HG03469 (cell line): ENCODE measurements around the gene HECW1.

ENCODE experiments used
- ATAC-seq: cut with Tn5 transposase; IDR thresholded peaks from one replicate; pipeline ENCODE4 v1.9.1; 2021; ENCODE audit warnings: mild to moderate bottlenecking, moderate library complexity, moderate number of reproducible peaks; ENCODE audit not compliant: unreplicated experiment

HECW1 gene

DNA sequence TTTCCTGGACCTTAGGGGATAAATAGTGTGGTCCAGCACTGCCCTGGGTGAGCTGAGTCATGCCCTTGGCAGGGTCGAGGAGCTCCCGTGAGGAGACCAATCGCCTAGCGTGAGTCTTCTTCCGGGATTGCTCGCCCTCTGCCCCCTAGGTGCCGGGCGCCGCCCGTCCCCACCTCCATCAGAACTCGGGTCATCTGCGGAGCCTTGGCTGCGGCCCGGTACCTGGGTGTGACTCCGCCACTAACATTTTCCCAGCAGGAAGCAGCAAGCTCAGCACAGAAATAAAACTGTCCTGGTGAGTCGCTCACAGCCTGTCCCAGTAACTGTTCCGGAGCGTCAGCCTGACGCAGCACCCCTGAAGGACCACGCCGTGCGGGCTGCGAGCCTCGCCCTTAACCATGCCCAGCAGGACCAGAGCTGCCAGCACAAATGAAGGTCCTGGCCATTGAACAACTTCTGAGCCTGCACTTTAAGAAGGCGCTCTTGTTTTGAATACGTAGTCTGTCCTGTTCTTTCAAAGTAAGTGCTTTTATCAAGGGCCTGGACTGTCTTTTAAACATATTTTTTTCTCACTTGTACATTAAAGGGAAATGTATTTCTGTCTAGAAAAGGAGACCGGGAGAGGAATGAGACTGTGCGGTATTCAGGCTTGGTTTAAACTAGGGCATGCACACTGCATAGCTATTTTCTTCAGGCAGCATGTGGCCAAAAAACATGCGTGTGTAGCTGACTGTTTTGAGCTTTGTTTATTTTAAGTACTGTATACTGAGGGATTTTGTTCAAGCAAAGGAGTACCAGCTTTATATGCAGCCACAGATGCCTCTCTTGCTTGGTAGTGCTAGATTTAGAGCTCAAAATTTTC is 136.7 kb downstream of the HECW1 start:
- ATAC-seq: no peak

DNA sequence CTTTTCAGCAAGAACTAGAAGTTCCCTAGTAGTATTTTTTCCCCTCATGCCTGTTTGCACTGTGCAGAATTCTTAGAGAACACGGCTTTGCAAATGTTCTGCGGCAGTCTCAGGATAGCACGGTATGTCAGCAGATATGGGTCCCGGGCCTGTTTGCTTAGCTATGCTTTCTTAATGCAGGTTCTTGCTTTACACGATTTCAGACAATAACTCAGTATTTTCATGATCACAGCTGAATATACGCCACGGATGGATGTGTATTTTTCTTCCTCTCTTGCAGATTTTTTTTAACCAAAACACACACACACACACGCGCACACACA is 137.3 kb downstream of the HECW1 start:
- no peak for ATAC-seq

DNA sequence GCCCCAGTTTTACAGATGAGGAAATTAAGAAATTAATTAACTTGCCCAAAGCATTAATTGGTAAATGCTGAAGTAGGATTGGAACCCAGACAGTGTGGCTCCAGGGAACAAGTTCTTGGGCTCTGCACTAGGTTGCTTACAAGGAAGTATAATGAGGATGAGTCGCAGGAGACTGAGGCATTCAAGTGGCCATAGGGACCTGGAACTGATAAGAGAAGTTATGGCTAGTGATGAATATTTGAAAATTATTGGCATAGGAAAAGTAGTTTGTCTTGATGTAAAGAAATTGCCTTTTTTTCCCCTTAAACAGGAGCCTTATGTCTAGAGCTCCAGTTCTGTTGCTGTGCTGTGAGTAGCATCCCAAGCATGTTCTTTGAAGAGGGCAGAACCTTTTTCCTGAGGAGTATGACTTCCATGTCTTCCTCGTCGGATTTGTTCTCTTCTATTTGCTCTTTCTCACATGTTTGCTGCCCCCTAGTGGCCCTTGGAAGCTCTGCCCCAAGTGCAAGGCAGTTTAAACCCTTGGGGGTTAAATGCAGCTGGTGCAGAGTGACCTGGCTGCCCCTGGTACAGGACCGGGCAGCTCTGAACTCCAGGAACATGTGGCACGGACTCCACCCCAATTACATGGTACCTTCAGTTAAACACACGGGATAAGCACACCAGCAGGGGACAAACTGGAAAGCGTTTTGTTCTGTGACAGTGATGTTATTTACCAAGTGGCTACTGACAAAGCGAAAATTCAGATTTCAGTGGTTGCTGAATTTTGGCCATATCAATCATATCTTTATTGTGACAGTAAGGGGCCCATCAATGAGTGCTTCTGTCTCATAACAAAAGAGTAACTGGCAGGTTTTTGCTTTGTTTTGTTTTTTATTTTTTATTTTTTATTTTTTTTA is 148.8 kb downstream of the HECW1 start:
- peak; percentile 56 for ATAC-seq

DNA sequence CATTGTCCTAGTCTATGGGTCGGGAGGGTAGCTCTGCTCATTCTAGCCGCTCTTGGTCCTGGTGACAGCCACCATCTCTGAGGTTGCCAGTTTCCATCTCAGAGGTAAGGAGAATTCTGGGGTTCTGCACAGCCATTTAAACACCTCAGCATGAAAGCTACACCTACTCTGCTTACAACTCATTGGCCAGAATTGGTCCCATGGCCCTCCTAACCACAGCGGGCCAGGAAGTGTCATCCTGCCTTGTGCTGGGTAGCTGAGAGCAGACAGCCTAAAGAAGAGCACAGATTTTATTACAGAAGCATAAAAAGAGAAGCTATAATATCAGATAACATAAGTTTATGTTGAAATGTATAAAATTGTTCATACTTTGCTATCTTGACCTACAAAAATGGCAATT is 152.7 kb downstream of the HECW1 start:
- ATAC-seq: no peak

DNA sequence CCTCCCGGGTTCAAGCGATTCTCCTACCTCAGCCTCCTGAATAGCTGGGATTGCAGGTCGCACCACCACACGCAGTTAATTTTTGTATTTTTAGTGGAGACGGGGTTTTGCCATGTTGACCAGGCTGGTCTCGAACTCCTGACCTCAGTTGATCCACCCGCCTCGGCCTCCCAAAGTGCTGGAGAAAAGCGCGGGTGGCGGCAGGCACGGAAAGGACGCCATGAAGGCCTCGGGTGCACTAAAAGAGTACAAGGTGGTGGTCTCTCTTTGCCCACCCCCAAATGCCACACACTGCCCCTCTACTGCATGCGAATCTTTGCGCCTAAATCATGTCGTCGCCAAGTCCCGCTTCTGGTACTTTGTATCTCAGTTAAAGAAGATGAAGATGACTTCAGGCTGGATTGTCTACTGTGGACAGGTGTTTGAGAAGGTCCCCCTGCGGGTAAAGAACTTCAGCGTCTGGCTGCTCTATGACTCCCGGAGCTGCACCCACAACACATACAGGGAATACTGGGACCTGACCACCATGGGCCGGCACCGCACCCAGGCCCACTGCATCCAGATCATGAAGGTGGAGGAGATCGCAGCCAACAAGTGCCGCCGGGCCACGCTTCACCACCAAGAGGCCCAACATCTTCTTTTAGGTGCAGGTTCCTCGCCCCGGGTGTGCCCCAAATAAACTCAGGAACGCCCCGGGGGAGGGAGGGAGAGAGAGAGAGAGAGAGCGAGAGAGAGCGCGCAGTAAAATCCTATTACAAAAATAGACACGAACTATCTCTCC is 161.7 kb downstream of the HECW1 start:
- ATAC-seq: no peak

DNA sequence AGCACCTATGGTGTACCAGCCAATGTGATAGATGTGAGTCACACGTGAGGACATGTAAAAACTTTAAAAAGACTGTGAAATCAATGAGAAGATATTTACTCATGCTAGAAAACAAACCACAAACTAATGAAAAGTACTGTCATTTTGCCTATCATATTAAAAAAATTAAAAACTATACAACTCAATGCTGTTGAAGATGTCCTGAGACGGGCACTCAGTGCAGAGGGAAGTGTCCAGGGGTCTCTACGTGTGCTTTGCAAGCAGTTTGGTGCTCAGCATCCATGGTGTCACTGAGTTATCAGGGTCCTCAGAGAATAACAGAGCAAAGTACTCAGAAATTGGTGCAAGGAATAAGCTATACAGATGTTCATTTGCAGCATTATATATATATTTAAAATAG is 162.3 kb downstream of the HECW1 start:
- ATAC-seq: no peak

DNA sequence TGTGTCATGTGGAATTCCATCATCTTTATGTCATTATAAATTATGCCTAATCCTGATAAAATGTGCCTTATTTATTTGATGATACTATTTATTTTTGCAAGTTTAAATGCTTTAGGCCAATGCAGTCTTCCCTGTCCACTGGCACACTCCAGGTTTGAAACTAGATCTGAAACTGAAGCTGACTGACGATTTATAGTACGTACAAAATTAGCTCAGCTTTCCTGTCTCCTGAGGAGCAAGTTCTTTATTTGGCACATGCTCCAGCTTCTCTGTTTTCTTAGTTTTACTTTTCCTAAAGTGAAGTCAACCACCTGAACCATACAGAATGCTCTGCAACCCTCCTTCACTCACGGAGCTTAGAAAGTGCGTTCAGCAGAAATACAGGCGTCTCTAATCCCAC is 164.1 kb downstream of the HECW1 start:
- no peak for ATAC-seq

DNA sequence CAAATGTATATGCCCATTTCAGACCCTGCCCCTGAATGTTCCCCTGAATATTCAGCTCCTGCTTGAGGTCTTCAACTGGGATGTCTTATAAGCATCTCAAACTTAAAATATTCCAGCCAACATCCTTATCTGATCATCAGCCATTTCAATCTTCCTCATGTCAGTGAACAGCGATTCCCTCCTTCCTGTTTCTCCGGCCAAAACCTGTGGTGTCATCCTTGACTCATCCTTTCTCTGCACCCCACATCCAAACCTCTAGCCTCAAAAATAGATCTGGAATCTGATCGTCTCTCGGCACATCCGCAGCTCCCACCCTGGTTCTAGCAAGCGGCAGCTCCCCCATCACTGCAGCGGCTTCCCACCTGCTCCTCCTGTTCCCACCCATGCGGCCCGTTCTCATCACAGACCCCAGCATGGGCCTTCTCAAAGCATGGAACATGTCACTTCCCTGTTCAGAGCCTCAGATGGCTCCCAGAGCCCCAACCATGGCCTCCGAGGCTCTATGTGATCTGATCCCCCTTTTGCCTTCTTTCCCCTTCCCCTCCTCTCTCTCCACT is 165.7 kb downstream of the HECW1 start:
- ATAC-seq: no peak

DNA sequence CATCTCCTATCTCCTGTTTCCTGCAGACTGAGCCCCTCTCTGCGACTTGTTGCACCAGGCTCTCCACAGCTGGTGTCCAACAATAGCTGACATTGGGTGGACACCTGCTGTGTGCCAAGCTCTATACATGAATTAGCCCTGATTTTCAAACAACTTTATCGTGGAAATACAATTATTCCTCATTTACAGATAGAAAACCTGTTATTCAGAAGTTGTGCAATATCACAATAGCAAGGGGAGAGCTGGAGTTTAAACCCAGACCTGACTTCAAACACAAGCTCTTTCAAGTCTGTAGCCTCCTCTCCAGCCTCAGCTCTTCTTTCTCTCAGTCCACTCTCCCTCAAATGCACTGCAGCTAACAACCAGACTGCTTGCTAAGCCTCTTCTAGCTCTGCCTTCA is 168.8 kb downstream of the HECW1 start:
- ATAC-seq: no peak

DNA sequence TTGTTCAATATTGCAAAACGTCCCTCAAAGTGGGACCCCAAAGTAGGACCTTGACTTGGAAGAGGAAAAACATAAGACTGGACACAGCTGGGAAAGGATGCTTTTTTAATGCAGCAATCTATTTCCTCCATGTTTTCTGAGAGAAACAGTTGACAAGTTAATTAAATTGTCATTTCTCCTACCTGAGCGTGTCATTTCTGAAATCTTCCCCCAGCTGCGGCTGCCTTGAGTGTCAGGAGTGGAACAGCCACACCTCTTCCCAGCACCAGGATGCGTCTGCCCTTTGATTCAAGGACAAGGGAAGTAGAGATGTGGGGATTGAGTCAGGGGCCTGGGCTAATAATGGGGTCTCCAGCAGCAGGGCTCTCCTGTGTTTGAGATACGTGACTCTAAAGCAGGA is 171.3 kb downstream of the HECW1 start:
- ATAC-seq: no peak

DNA sequence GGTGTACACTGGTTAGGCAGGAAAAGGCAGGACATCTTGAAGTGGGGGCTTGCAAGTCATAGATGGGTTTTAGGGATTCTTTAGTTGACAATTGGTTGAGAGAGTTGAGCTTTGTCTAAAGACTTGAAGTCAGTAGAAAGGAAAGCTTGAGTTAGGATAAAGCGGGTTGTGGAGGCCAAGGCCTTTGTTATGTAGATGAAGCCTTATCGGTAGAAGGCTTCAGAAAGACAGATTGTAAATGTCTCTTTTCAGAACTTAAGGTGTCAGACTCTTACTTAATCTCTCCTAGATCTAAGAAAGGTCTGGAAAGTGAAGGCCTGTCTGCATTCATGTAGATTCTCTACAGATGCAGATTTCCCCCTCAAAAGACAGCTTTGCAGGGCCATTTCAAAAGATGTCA is 177.4 kb downstream of the HECW1 start:
- no peak for ATAC-seq

DNA sequence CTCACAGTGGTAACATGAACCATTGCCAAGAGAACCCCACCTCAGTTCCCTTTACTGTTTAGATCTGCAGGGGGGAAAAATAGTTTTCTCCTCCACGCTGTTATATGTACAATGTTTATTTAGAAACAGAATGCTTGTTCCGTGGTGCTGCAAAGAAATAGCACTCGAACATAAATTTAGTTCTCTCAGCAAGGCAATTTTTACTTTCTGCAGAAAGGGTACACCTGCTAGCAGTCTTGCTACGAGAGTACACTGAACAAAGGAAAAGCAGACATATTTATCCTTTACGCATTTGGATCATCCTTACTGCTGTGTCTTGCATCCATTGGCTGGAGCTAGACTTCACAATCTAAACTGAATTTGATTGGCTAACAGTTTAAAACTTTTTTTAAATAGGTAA is 178.5 kb downstream of the HECW1 start:
- no peak for ATAC-seq

DNA sequence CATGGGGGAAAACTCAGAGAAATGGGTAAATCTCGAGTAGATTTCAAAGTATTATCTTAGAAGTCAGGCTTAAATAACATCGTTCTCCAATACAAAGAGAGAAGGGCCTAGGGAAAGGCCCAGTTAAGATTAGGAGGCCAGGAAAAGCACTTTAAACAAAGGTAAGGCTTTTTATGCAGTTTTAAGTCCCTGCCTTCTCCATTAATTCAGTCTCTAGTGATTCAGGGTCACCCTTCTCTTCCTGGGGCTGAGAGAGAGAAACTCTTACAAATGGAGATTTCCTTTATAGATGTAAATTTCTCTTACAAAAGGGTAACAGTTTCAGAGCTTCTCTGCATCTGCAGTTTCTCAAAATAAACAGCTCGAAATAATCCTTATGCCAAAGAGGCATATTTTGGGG is 179.3 kb downstream of the HECW1 start:
- no peak for ATAC-seq

DNA sequence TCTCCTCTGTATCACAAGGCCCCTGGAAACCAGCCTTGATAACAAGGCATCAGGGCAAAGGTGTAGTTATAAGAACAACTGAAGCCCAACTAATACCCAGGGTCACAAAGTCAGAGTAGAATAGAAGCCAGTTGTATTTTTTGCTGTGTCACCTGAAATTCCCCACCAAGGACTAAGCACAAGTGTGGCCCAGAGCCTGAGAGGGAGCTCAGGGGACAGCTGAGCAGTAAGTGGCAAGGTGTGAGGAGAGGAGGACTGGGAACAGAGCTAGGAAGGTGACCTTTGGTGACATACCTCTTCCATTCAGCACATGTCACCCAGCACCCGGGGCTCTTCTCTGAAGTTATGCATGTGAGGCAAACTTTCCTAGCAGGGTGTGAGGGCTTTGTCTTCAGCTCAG is 179.9 kb downstream of the HECW1 start:
- ATAC-seq: no peak

DNA sequence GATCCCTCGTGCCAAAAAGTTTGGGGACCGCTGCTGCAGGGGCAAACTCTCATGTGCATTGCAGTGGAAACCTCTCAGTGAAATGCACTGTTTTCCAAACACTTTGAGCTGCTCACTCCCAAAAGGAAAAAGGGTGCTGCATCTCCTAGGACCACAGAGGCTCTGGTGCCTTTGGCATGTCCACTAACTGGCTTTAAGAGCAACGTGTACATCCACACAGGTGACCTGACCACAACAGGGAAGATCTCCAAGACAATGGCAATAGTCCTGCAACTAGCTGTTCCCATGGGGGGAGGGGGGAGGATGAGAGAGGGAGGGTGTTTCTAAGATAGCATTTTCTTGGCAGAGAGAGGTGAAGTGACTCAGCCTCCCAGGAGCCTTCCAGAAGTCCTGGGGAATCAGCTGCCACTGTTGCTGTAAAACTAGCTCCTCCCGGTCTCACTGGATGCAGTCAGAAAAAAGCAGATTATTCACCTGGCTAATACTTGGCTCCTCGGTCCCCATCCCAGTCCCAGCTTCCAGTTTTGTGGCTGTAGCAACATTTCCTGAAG is 181.7 kb downstream of the HECW1 start:
- no peak for ATAC-seq

DNA sequence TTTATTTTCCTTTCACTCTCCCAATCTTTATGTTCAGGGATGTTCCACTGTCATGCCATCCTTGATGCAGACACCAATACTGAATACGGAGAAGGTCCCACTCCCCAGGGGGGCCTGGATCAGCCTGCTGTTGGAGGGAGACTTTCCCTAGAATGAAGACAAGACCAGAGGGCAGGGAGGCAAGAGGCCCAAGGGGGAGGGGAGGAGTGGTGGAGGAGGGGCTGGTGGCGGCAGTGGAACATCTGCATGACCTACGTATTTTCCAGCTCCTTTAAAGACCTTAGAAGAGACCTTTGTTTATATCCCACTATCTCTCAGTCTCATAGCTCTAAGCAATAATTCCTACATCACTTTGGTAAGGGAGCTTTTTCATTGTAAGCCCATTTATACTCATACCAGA is 183.0 kb downstream of the HECW1 start:
- ATAC-seq: no peak

DNA sequence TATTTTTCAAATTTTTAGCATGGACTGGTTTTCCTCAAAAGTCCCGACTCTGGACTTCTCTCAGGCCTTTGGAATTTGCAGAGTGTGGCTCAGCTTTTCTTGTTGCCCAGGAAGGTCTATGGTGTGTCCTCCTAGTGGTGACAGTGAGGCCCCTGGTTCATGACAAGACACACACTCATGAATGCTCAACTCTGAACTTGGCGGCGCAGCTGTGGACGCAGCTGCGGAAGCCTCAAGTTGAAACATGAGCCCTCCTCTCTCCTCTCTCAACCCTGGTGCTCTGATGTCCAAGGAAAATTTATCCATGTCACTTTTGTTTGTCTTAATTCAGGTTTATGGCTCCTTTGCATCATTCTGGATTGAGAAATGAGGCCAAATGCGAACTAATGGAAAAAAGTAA is 183.9 kb downstream of the HECW1 start:
- ATAC-seq: no peak

DNA sequence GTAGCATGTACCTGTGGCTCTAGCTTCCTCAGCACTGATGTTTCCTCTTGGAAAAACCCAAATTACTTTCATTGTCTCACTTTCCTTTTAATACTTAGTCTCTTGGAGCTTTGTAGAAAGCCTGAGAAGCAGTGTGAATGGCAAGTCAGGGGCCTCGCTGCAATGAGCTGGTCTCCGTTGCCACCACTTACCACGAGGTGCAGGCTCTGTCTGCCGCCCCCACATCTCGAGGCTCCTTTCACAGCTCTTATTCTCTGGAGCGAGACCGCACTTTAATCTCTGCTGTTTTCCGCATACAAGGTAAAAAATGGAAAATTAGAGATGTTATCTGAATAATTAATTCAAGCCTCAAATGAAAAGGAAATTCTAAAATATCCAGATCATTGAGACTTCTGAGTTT is 186.2 kb downstream of the HECW1 start:
- no peak for ATAC-seq

DNA sequence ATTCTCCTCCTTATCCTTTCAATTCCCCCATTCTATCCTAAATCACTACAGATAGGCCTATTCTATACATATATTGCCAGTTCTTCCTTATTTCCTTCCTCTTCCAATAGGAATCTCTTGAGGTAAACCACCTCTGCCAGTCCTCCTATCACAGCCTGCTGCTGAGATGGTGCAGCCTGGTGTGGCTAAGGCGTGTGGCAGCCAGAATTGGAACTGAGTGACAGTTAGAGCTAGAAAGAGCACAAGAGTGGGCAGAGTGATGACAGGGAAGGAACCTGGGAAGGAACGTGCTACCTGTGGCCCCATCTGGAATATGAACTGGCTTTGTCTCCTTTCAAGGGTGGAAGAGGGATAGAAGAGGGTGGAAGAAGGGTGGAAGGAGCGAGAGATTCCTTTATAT is 187.7 kb downstream of the HECW1 start:
- ATAC-seq: no peak

DNA sequence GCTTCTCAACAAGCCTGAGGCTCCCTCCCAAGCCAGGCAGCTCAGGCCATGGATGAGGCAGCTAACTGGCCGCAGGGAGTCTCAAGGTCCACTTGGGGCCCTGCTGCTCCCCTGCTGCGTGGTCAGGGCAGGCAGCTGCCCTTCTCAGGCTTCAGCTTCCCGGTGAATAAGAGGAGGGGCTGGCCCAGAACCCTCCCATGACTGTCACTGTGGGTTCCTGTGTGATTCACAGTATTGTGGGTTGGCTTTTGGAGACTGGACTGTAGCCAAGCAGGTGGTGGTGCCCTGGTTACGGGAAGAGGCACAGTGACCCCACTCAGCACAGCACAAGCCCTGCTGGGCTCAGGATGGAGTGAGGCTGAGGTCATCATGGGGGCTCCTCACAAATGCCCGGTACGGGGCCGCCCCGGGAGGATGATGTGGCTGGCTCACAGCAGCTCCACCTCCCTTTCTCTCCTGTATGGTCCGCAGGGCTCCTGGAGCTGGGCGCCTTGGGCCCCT is 189.8 kb downstream of the HECW1 start:
- no peak for ATAC-seq
